A673 (cell line): Measurements from ENCODE around the gene SSBP4. TPM values are rescaled to one million over a fixed set of nuclear protein-coding genes. Genes with fewer than 3 reads are reported as not detected.
A peak's percentile ranks its signal among the peaks of the same experiment; 100 is the strongest.

ENCODE experiments used
- BruUV-seq: library from RNA; stranded (reverse); fragments of 400-500 nt; replicated peaks from 2 replicates; lab custom pipeline; 2021; lab: Mats Ljungman, UMichigan
- CTCF ChIA-PET: fragments of 300-600 bp; sonication (Branson Sonifier 250); formaldehyde crosslinking; loops from one replicate; lab custom pipeline; 2022; ENCODE audit warnings: antibody characterized with exemption; lab: Charles Lee
- POLR2A ChIA-PET: fragments of 300-600 bp; sonication (Branson Sonifier 250); formaldehyde crosslinking; loops from one replicate; lab custom pipeline; 2022; ENCODE audit warnings: antibody characterized with exemption; ENCODE audit not compliant: low non-redundant PET; lab: Charles Lee
- DNase-seq: peaks from one replicate; pipeline ENCODE4 v3.0.0-alpha.2; 2015; ENCODE audit warnings: low spot score
- H3K27ac ChIP-seq: fragments of 200-600 bp; sonication (generic); 2 replicates; pipeline ENCODE4 v1.5.1; 2016; ENCODE audit warnings: mixed run types, low read depth, mild to moderate bottlenecking, mixed read lengths, antibody characterized with exemption, low read length; ENCODE audit not compliant: poor library complexity, severe bottlenecking
- H3K27me3 ChIP-seq: fragments of 200-600 bp; sonication (generic); replicated peaks from 2 replicates; pipeline ENCODE4 v1.6.1; 2017; ENCODE audit warnings: mixed run types, low read depth, mild to moderate bottlenecking, mixed read lengths, antibody characterized with exemption, low read length; ENCODE audit not compliant: insufficient read depth, poor library complexity
- H3K36me3 ChIP-seq: fragments of 200-600 bp; sonication (generic); 2 replicates; pipeline ENCODE4 v1.6.1; 2016; ENCODE audit warnings: mixed run types, mild to moderate bottlenecking, mixed read lengths, antibody characterized with exemption, low read length; ENCODE audit not compliant: insufficient read depth, poor library complexity, severe bottlenecking
- H3K4me1 ChIP-seq: fragments of 200-600 bp; sonication (generic); 2 replicates; pipeline ENCODE4 v1.6.1; 2017; ENCODE audit warnings: mixed run types, mild to moderate bottlenecking, mixed read lengths, antibody characterized with exemption, low read length; ENCODE audit not compliant: insufficient read depth, poor library complexity, severe bottlenecking
- H3K4me3 ChIP-seq: fragments of 200-600 bp; sonication (generic); 2 replicates; pipeline ENCODE4 v1.5.1; 2016; ENCODE audit warnings: low read depth, mixed run types, mild to moderate bottlenecking, mixed read lengths, low read length; ENCODE audit not compliant: poor library complexity, severe bottlenecking
- H3K9me3 ChIP-seq: fragments of 200-600 bp; sonication (generic); 2 replicates; pipeline ENCODE4 v1.6.1; 2016; ENCODE audit warnings: mixed run types, low read depth, mild to moderate bottlenecking, mixed read lengths, antibody characterized with exemption, low read length; ENCODE audit not compliant: poor library complexity, severe bottlenecking
- EZH2 ChIP-seq: fragments of 200-600 bp; sonication (generic); IDR thresholded peaks from 2 replicates; pipeline ENCODE4 v1.6.1; 2017; ENCODE audit warnings: borderline replicate concordance, low read depth, mild to moderate bottlenecking, mixed read lengths, antibody characterized with exemption, low read length; ENCODE audit not compliant: poor library complexity, severe bottlenecking
- intact Hi-C: fragments of 100-400 bp; cut with micrococcal nuclease; formaldehyde crosslinking; loops from one replicate; pipeline ENCODE4 v1.10.0; 2022; ENCODE audit not compliant: unreplicated experiment
- total RNA-seq: library from RNA; stranded (reverse); gene quantifications from 2 replicates; pipeline ENCODE4 v1.2.3, GENCODE V29; 2021
- TF ChIP-seq, protein P1 (sequence below): fragments of 300-800, 200-600 bp; sonication (generic); conservative IDR thresholded peaks from 2 replicates; pipeline ENCODE4 v1.5.1; 2017; ENCODE audit warnings: low read depth, mild to moderate bottlenecking, antibody characterized with exemption, low read length, moderate library complexity, mixed read lengths

SSBP4 gene
- total RNA-seq, 1 experiment from 2014 or later: 248 TPM

DNA sequence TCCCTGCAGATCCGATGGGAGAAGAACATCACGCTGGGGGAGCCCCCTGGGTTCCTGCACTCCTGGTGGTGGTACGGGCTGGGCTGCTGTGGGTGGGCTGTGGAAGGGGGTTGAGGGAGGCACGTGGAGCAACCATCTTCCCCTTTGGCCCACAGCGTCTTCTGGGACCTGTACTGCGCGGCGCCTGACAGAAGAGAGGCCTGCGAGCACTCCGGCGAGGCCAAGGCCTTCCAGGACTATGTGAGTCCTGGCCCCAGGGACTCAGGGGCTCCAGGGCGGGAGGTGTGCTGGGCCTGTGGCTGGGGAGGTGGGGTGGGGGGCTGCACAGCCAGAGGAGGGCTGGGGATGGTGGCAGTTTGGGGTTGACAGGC is 8.5 kb downstream of the SSBP4 start:
- no peak overlapping the region for H3K4me3 ChIP-seq
- intact Hi-C loops: no loop called here
- peaks cover 88% of the 10 kb centered on the region for H3K4me1 ChIP-seq
- peak overlapping the region; percentile 56 for H3K27ac ChIP-seq
- no peaks in the 10 kb centered on the region for H3K9me3 ChIP-seq
- H3K27me3 ChIP-seq: no peaks in the 10 kb centered on the region
- CTCF ChIA-PET: no interaction called here
- BruUV-seq: no TSS peak
- TF ChIP-seq EZH2: no peak
- TF ChIP-seq, protein P1, sequence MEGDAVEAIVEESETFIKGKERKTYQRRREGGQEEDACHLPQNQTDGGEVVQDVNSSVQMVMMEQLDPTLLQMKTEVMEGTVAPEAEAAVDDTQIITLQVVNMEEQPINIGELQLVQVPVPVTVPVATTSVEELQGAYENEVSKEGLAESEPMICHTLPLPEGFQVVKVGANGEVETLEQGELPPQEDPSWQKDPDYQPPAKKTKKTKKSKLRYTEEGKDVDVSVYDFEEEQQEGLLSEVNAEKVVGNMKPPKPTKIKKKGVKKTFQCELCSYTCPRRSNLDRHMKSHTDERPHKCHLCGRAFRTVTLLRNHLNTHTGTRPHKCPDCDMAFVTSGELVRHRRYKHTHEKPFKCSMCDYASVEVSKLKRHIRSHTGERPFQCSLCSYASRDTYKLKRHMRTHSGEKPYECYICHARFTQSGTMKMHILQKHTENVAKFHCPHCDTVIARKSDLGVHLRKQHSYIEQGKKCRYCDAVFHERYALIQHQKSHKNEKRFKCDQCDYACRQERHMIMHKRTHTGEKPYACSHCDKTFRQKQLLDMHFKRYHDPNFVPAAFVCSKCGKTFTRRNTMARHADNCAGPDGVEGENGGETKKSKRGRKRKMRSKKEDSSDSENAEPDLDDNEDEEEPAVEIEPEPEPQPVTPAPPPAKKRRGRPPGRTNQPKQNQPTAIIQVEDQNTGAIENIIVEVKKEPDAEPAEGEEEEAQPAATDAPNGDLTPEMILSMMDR: no peak
- POLR2A ChIA-PET: no interaction called here
- H3K36me3 ChIP-seq: peaks cover 14% of the 10 kb centered on the region
- no peak for DNase-seq

GRCh38 chr19:18428173-18428786 is 9.1 kb downstream of the SSBP4 start:
- Histone ChIP-seq H3K4me1 (peaks cover 88% of the 10 kb centered on the region), H3K27ac (peak overlapping the region; percentile 56), H3K36me3 (peaks cover 14% of the 10 kb centered on the region), H3K9me3 (no peaks in the 10 kb centered on the region), H3K4me3 (peak overlapping the region; percentile 45), H3K27me3 (no peaks in the 10 kb centered on the region)
- CTCF ChIA-PET: interaction anchor here (0.8 to 1.1 kb wide), 2 partner anchors 9 to 149 kb away, joined by 4 to 6 read pairs; partner anchors contain the start of gene SSBP4
- TF ChIP-seq, protein P1: no peak
- TF ChIP-seq EZH2: no peak
- no TSS peak for BruUV-seq
- DNase-seq: no peak
- intact Hi-C loops: no loop called here
- POLR2A ChIA-PET: no interaction called here

DNA sequence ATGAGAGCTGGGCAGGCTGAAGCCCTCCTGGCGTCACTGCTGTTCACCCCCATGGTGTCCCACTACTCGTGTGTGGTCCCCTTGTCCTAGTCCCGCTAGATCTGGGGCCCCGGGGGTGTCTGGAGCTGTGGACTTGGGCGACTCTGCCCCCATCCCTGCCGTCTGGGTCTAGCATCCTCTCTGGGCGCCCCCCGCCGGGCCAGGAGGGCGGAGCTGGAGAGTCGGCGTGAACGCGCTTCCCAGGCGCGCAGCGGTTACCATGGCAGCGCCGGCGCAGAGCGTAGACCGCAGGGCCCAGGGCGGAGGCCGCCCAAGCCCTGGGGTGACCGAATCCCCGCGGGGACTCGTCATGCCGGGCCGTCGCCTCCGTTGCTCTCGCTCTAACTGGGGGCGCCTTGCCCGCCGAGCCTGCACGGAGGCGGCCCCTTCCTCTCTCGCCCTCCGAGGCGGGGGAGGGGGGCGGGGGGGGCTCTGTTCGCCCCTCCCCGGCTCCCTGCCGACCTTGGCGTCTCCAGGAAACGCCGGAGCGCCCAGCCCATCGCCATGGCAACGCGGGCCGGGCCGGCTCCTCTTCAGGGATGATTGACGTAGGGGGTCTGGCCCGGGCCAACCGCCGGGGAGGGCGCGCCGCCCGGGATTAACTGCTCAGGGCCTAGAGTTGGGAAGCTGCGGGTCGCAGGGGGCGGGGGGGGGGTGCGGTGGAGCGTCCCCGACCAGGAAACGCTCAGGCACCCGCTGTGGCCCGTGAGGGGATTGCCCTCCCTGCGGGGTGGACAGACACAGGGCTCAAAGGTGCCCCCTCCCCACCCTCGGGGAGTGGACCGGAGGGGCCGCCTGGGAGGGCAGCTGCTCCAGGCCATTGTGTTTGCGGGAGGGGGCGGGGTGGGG is 9.8 kb downstream of the SSBP4 start:
- ChIA-PET CTCF (interaction anchor here (0.7 to 1.1 kb wide), 3 partner anchors 10 to 150 kb away, joined by 4 to 6 read pairs (median 5); partner anchors contain the start of gene SSBP4), POLR2A (interaction anchor here (0.7 to 0.9 kb wide), 2 partner anchors 16 to 587 kb away, joined by 3 to 4 read pairs; no protein-coding TSS in a partner anchor)
- Histone ChIP-seq H3K4me1 (peaks cover 84% of the 10 kb centered on the region), H3K9me3 (no peaks in the 10 kb centered on the region), H3K27me3 (no peaks in the 10 kb centered on the region), H3K36me3 (peaks cover 15% of the 10 kb centered on the region), H3K27ac (peak overlapping the region; percentile 82), H3K4me3 (peak overlapping the region; percentile 45)
- DNase-seq: peak; percentile 98
- TF ChIP-seq, protein P1: no peak
- TF ChIP-seq EZH2: no peak
- no TSS peak for BruUV-seq
- intact Hi-C loops: no loop called here
